GM21737 (cell line): Measurements from ENCODE around the gene GPR63.

Source experiments
- ATAC-seq: cut with Tn5 transposase; IDR thresholded peaks from one replicate; pipeline ENCODE4 v1.9.1; 2021; ENCODE audit warnings: mild to moderate bottlenecking, moderate library complexity; ENCODE audit not compliant: unreplicated experiment

The GPR63 gene

DNA sequence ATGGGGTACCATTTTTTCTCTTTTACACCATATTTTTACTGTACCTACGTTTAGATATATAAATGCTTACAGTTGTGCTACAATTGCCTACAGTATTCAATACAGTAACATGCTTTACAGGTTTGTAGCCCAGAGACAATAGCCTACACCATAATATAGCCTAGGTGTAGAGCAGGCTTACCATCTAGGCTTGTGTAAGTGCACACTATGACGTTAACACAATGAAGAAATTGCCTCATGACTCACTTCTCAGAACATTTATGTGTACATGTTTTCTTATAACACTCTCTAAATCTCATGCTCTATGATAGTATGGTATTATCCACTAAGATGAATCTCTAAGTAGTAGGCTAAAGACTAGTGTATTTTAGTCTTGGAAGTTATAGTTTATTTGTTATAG, 13.5 kb downstream of the GPR63 start:
- no peak for ATAC-seq

DNA sequence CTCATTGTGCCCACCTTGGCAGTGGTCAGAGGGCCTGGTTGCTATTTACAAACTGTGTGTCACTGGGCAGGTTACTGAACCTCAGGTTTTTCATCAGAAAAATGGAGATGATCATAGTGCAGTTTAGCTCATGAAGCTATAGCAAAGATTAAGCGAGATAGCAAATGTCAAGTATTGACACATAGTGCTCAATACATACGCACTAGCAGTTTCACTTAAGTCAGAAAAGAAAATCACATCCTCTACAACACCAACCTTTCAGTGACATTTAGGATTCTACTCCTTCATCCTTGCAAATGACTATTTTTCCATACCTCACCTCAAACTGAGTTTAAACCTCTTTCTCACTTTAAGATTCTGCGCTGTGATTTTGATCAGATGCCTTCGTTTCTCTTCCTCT, 16.2 kb downstream of the GPR63 start:
- no peak for ATAC-seq

DNA sequence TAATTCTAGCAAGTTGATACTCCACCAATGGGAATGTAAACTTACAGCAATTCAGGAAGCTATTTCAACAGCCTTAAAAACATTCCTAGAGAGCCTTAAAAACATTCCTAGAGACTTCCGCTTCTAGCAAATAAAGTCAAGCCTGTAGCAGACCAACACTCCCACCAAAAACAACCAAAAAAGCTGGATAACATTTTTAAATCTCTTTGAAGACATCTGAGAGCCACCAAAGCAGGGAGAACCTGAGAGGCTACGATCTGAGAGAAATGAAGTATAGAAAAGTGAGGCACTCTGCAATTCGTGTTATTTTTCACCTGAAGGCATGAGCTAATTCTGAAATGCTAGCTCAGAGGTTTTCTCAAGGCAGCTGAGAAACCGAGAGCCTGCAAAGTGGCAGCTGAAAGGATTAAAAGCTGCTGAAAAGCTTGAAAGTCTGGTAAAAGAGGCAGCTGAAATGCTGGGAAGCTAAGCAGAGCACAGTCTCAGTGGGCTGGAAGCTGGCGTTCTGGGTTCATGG, 20.9 kb downstream of the GPR63 start:
- no peak for ATAC-seq

DNA sequence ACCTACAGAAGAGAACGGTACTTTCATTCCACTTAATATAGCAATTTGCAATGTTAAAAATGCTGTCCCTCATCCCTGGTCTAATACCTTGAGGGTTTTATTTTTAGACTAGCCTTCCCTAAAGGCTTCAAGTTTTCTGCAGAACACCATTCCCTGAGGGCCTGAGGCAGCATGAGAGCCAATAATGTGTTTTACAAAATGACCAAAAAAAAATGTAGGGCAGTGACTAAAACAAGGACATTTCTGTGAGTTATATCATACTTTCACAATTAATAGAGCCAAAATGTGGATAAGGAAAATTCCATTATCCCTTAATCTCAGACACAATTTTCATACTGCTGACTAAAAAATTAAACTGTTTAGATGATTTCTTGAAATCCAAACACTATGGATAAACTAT, 22.7 kb downstream of the GPR63 start:
- no peak for ATAC-seq

DNA sequence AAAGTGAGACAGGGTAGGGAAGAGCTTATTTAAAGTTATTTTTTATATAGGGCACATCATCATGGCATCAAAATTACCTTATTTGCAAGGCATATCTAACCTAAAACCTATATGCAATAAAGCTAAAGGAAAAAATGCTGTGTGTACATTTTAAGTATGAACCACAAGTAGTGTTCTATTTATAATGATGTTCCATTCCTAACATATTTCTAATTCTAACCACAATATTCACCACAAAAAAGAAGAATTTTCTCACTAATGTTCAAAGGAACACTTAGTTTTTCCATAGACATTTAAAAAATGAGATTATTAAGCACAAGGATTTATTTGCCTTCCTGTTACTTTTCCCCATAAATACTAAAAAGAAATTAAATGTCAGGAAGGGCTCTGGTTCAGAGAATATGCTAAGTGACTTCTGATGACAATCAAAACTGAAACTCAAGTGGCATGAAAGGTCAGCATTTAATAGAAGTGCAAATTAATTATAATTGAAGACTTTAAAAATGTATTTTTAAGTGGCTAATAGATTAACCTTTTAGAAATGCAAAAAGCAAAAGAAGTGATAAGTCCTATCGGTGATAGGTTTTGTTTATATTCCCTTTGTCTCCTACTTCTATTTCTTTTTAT, 25.1 kb downstream of the GPR63 start:
- no peak for ATAC-seq

DNA sequence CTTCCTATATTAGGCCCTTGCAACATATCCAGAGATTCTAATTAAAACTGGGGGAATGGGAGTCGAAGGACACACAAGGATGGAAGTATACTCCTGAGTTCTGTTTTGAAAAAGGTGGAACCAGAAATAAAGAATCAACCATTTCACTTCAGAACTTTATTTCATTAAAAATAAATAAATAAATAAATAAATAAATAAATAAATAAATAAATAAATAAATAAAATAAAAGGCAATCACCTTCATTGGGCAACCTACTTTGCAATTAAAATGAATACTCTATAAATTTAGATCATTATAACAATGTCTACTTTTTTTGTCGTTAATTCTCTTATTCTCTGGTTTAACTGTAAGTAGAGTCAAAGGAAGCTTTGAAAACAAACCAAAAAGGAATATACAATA, 25.6 kb downstream of the GPR63 start:
- no peak for ATAC-seq

DNA sequence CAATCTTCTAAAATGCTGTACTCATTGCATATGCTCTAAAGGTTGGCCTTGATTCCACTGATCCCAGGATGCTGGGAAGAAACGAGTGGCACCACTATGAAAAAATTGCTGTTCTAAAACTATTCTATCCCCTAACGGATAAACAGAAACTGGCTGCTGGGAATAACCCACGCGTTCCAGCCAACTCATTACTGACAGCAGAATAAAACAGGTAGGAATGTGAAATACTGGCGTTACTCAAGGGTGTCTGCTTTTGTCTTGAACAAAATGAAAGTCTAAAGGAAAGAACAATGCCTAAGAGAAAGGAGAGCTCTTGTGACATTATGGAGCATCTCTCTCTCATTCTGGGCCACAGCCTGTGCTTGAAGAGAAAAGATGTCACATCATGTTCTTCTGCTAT, 26.1 kb downstream of the GPR63 start:
- ATAC-seq, result no peak

DNA sequence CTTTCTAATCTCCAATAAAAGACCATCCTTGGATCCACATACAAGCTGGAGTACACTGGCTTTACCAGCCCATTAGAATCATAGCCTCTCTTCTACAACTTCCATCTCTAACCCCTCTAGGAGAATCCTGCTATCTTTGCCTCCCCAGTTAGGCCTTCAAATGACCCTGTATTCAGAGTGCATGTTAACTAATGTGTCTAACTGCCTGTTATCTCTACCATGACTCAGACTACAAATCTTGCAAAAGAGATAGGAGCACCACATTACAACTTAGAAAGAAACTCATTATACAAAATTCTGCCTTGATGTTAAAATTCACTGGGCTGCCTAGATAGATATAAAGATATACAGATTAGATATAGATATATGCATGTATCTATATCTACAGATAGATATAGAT, 28.2 kb downstream of the GPR63 start:
- ATAC-seq, result no peak

DNA sequence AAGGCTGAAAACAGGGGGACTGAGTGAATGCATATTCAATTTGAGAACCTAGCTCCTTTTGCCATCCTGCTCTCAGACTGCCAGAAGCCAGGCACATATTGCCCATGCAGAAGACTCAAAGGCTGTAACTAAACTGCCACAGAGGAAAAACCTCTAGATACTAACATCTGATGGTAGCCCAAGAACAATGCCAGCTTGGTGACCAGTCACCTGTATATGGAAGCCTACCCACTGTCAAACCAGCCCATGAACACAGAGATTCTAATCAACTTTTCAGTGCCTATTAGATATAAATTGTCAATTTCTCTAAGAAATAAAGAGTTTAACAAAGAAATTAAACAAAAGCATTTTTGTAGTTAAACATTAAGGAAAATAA, 34.2 kb downstream of the GPR63 start:
- ATAC-seq, result no peak

DNA sequence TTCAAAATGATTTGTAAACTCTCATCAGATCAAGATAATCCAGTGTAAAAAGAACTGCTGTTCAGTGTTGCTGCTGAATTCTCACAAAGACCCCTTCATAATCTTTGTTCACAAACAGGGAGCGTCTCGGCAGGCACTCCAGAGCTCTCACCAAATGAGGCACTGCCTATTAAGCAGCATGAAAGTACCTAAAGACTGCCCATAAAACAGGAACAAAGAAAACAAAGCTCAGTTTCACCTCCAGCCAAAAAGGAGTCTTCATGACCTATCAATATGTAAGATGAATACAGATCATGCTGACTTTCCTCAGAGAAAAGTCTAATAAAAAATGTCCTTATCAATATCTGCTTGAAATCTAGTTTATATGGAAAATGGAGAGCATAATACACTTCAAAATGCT, 41.8 kb downstream of the GPR63 start:
- ATAC-seq, result peak; percentile 95

DNA sequence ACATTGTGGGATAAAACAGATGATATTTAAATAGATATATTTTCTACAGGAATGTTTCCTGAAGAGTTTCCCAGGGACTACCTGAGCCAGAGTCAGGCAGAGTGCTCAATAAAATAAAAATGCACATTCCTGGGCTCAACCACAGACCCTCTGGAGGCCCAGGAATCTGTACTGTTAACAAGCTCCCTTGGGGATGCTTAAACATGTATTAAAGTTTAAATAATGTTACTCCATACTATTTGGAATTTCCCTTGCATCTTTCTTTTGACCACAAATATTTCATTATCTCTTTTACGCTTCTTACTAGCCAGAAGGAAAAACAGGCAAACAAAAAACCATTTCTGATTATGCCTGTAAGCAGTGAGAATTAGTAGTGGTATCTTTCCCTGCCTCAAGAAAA, 42.3 kb downstream of the GPR63 start:
- no peak for ATAC-seq

DNA sequence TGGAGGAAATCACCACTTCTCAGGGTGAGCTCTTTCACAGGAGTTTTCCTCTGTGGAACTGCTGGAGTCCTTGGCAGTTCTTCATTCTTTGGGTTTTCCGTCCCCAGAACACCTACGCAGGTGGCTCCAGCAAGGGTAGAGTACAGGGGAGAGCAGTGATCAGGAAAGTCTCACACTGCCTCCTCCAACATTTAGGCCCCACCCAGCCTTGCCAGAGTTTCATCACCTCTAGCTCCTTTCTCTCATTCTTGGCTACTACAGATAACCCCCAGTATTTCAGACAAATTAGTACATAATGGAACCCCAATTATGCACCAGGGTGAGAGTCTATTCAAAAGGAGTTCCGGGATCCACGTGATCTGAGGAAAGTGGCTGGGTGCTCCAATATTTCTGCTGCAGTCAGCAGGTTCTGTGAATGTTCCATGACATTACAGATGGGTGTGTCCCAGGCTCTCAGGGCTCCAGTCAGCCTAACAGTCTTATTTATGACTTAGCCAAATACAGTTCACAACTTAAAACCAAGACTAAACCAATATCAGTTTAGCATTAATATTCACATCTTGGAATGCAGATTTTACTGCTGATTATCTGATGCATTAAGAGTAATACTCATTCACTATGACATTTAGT, 44.6 kb downstream of the GPR63 start:
- ATAC-seq, result no peak

DNA sequence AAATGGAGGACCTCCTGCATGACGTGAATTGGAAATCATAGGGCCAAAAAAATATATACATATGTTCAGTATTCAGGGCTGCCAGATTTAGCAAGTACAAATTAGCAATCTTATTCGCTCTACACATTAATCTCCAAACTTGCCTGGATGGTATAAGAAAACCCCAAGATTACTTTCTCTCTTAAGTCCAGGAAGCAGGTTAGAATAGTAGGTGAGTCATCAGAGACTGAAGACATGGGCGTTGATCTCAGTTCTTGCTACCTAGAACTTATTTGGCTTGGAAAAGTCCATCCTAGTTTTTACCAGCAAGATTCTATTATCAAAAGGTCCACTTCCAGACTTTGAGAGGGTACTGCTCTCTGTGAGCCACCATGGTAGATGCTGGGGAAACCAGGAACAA, 47.4 kb downstream of the GPR63 start:
- ATAC-seq, result no peak

DNA sequence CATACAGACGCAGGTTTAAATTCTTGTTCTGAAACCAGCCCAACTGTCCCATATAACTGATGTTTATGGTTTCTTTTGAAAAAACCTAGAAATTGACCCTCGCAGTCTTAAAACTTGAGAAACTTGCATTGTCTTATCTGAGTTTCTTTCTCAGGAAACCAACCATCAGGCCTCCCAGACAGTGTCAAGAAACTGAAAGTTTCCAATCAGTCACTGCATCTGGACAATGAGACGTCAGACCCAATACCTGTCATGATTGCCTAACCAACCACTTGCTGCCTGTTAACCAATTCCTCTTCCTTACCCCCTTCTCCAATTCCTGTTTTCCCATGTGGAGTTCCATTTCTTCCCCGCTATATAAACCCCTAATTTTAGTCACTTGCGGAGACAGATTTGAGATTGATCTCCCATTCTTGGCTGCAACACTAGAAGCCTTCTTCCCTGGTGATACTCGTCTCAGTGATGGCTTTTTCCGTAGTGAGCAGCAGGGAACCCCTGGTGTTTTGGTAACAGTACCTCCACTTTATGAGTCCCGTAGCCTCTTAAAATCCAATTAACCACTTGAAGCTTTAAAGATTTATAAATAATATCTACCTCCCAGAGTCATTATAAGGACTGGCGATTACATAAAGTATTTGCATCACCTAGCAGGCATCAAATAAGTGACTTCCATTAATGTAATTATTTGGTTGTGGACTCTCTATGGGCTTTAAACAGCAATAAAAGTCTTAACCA, 49.3 kb downstream of the GPR63 start:
- ATAC-seq, result no peak

DNA sequence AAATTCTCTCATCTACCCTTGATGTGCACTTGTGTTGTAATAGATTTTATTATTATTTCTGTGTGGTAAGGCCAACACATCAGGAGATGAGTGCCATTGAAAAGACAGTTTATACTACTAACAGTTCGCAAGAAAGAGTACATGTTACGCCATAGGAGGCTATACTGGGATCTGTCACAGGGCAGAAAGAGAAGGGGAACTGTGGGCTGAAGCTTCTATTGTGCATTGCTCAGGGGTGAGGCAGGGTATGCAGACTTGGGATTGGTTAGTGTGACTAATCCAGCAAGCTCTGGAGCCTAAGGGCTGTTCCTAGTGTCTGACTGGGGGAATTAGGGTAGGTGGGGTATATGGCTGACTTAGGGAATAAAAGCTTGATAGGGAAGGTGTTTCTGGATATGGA, 50.9 kb downstream of the GPR63 start:
- ATAC-seq, result no peak

DNA sequence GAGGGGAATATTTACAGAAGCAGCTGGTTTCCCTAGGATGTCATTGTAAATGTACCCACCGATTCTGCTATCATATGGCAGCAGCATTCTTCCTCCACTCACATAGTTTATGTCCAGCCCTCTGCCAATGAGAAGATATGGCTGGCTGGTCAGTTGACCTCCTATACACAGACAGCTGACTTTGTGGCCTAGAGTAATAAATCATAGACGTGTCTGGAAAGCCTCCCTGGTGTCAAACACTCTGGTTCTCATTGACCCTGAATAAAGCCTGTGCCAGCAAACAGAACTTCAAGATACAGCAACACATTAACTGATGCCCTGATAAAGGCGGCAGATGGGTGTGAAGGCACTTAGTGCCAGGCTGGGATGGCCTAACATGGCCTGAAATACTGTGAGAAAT, 52.6 kb downstream of the GPR63 start:
- no peak for ATAC-seq

DNA sequence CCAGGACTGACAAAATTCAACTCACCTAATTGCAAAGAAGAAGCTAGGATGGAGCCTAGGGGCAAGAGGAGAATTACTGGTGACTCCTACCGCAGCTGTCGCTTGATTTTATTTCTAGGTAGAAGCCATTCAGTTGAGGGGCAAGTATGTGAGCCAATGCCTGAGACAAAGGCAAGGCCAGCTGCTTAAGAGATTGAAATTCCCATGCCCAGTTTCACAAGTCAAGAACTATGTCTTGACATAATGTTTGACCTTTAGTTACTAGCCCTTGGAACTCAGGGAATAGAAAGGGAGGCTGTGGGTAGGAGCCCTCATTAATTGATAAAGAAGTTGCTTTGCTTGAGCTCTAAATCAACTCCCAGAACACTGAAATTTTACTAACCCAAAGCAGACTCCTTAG, 54.0 kb downstream of the GPR63 start:
- ATAC-seq, result no peak

DNA sequence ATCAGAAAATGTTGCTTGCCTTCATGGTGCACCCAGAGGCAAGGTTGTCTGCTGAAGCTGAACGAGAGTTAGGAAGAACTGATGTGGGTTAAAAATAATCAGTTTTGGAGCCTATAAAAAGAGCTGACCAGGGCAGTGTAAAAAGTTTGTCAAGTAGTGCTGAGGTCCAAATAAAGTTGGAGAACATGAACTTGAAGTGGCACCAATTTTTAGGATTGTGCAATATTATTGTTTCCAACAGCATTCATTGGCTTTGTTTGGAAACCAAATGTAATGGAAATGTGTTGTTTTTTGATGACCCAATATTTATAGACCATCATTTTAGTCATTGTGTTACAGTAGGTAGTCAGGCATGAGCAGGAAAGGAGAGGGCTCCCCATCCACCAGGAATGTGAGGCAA, 55.7 kb downstream of the GPR63 start:
- ATAC-seq, result no peak

DNA sequence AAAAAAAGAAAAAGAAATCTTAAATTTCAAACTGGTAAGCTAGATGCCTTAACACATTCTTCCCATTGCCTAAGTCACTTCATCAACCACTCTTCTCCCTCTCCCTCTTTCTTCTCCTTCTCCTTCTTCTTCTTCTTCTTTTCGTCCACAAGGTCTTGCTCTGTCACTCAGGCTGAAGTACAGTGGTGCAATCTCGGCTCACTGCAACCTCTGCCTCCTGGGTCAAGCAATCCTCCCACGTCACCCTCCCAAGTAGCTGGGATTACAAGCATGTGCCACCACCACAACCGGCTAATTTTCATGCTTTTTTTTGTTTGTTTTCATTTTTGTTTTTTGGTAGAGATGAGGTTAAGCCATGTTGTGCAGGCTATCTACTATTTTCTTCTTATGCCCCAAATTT, 60.2 kb downstream of the GPR63 start:
- no peak for ATAC-seq

DNA sequence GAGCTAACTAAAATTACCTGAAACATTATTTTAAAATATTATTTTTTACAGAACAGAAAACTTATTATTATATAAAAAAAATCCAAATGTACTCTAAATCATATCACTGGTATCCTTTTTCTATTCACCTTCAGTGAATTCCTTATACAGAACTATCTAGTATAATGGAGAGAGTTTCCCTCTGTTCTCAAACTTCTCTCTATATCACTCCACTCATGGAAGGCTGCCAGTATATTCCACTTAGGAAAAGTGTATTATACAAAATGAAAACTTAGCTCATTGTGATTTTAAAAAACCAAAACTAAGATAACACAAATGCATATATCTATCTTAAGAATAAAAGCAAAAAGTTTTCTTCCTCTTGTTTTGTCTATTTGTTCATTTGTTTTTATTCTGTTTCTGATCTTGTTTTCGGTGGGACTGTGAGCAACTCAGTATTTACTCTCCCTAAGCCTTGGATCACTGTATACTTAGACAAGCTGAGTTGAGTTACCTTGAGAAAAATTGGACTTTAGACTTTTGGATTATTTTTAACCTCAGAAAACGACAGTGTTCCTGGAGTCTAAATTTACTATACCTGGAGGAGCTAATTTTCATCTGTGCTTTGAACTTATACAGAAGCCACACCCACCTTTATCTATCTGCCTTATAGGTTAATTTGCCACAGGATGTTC, 61.4 kb downstream of the GPR63 start:
- ATAC-seq, result no peak

DNA sequence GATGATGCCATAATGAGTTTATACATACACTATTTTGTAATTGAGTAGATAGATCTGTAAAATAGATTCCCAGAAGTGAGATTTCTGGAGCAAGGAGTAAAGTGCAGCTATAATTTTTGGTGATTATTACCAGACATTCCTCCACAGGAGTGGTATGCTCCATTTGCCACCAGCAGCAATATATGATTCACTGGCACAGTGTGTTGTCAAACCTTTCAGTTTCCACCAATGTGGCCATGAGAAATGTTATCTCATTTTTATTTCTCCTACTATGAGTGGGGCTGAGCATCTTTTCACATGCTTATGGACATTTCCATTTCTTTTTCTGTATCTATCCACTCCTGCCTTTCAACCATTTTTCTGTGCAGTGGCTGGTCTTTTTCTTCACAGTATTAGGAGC, 70.5 kb downstream of the GPR63 start:
- ATAC-seq, result no peak

DNA sequence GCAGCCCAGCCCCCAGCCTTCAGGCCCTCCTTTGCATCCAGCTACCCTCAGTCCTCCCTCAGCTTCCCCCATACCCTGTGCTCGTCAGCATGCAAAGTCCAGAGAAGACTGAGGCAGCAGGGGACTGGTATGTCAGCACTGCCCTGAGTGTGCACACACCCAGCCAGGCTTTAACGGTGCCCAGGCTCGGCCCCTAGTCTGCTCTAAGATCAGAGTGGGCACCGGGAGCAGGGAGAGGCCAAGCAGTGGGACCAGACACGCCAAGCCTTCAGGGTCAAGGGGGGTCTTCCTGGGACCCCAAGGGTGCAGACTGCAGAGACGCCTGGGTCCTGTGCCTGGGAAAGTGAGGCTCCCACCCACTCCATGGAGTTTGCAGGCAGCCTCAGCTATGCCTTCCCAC, 74.7 kb downstream of the GPR63 start:
- ATAC-seq, result no peak
